GM18873 (cell line): ENCODE results near the gene FAM200C.

ENCODE experiments used
- ATAC-seq: cut with Tn5 transposase; IDR thresholded peaks from one replicate; pipeline ENCODE4 v1.9.1; 2021; ENCODE audit warnings: mild to moderate bottlenecking, moderate library complexity, moderate number of reproducible peaks; ENCODE audit not compliant: unreplicated experiment, low FRiP score

FAM200C gene

DNA sequence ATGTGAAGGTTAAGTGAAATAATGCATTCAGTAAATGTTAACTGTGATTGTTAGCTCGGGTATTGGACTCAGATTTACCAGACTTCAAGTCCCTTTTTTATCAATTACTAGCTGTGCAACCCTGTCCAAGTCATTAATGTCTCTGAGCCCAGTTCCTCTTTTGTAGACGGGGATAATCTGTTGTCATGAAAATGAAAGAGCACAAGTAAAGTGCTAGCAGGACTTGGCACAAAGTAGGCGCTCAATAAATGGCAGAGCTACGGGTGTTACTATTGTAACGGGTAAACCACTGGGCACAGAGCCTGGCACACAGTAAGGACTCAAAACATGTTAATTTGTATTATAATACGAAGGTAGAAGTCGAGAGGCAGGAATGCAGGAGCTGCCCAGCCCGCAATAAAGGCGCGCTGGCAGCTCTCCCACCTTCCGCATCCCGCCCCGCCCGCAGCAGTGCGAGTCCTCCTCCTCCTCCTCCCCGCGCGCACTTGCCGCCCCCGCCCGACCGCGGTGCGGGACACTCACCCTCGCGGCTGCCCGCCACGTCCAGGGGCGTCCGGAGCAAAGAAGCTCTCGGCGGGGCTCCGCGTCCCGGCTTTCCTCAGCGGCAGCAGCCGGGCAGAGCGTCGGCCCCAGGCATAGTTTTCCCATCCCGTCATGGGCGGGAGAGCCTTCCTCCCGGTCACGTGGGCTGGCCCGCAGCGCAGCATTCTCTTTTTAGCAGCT is 29.7 kb downstream of the FAM200C start, which contains the start of gene C1QTNF2:
TSS of gene C1QTNF2 (minus strand) at position 637 of the 723 bp plus-strand sequence. CDS start 15,615 bp downstream, outside the sequence.
- no peak for ATAC-seq

DNA sequence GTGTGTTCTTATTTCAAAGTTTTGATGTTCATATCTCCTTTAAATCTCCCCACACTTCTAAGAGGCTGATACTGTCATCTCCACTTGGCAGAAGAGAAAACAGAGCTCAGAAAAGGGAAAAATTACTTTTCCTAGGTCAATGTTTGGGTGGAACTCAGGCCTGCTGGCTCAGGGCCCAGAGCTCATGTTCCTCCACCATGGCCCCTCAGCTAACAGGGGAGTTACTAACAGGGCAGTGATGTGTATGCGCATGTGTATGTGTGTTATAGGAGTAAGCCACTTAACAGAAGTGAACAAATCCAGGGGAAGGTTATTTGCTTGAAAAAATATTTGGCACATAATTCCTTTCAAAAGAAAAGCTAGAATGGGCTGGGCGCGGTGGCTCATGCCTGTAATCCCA is 32.0 kb downstream of the FAM200C start:
- no peak for ATAC-seq

DNA sequence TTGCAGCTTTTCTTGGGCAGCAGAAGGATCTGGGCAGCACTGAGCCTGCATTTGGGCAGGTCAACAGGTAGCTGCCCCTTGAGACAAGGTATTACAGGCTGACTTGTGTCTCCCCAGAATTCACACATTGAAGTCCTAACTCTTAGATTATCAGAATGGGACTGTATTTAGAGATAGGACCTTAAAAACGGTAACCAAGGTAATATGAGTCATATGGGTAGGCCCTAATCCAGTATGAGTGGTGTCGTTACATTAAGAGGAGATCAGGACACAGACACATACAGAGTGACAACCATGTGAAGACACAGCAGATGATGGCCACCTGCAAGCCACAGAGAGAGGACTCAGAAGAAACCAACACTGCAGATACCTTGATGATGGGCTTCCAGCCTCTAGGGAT is 32.6 kb downstream of the FAM200C start:
- ATAC-seq = no peak

- no peak for ATAC-seq
These were observed 33.6 kb downstream of the FAM200C start for GRCh38 chr5:160366230-160366629.

DNA sequence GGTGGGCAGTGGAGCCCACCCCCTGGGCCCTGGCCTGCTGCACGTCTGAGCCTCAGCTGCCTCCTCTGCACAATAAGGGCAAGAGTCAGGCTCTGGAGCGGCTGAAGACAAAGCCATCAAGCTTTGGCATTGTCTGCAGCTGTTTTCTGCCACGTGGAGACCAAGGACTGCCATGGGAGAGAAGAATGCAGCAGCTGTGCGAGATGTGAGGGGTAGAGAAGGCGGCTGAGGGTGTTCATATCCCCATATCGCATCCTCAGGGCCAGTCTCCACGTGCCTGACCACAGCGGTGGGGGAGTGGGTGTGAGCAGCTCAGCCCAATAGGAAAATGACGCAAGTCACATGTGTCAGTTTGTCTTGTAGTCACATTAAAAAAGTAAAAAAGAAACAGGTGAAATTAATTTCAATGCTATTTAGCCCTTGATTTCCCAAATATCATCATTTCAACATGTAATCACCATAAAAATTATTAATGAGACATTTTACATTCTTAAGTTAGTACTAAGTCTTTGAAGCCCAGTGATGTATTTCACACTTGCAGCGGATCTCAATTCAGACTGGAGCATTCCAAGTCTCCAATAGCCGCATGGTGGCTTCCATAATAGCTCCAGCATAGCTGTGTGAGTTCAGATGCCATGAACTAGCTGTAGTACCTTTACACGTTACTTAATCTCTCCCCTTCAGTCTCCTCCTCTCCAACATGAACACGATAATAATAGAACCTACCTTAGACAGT is 36.0 kb downstream of the FAM200C start:
- ATAC-seq = no peak

- no peak for ATAC-seq
These were observed 36.6 kb downstream of the FAM200C start for GRCh38 chr5:160363211-160363610.

- no peak for ATAC-seq
These were observed 38.1 kb downstream of the FAM200C start for GRCh38 chr5:160361624-160362228.

DNA sequence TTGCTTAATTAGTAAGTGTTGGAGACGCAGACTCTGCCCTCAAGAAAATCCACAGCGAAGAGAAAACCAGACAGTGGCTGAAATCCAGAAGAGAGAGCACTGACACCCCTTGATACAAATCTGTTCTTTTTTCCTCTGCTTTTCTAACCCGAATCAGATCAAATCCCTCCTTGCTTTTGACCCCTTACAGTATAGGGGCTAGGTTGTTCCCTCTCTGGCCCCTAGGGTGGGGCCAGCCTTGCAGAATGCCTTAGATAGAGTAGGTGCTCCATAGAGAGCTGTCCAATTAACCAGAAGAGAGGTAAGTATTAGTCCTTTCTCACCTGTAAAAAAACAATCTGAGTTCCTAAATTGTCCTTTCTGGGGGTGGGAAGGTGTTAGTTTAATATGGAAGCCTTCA is 39.5 kb downstream of the FAM200C start:
- no peak for ATAC-seq

DNA sequence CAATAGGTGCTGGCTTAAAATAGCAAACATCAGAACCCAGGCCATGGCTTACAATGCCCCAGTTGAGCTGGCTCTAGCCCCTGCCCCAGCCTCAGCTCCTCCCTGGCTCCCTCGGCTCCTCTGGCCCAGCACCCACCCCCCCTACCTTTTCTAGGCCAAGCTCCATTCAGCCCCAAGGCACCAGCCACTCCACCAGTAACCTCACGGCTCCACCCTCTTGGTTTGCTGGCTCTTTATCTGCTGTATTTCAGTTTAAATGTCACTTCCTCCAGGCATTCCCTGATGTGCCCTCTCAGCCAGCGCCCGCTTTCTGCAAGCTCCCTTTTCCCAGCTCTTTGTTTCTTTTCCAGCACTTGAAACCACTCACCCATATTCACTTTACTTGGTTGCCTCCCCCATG is 40.0 kb downstream of the FAM200C start:
- ATAC-seq = no peak

GRCh38 chr5:160359242-160359641 is 40.6 kb downstream of the FAM200C start:
- ATAC-seq = no peak

DNA sequence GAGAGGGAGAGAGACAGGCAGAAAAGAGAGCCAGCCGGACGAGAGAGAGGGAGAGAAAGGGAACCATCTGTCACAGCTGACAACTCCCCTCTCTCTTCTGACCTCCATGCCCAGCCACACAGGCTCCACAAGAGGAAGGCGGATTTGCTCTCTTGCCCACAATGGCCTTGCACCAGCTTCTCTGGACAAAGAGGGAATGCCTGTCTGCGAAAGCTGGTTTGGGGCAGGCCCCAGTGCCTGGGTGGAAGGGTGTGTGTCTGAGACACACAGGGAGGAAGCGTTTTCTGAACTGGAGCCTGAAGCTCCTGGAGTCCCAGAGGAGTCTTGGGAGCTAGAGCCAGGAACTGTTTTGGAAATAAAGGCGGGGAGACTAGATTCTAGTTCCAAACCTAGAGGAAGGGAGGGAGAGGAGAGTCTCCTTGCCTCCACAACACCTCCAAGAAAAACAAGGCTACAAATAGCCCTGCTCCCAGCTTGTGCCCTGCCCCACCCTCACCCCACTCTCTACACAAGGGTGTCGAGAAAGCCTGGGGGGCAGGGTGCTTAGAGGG is 41.9 kb downstream of the FAM200C start:
- no peak for ATAC-seq

GRCh38 chr5:160357394-160357793 is 42.5 kb downstream of the FAM200C start:
- ATAC-seq = no peak

- no peak for ATAC-seq
These were observed 43.1 kb downstream of the FAM200C start for GRCh38 chr5:160356550-160357347.

- no peak for ATAC-seq
These were observed 45.2 kb downstream of the FAM200C start for GRCh38 chr5:160354666-160355065.

DNA sequence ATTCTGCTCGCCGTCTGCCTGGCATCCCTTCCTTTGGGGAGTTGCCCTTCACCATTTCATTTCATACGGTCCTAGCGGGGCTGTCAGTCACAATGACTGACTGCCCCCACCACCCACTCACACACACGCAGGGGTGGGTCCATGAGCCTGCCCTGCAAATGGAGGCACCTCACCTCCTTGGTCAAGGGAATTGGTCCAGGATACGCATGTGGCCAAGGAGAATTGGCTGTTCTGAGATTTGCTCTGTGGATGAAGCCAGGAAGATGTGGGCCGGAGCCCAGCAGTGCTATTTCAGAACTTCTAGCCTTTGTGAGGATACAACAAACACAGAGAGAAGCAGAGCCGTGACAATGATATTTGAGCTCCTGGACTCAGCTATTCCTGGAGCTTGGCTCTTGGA is 46.5 kb downstream of the FAM200C start:
- no peak for ATAC-seq

DNA sequence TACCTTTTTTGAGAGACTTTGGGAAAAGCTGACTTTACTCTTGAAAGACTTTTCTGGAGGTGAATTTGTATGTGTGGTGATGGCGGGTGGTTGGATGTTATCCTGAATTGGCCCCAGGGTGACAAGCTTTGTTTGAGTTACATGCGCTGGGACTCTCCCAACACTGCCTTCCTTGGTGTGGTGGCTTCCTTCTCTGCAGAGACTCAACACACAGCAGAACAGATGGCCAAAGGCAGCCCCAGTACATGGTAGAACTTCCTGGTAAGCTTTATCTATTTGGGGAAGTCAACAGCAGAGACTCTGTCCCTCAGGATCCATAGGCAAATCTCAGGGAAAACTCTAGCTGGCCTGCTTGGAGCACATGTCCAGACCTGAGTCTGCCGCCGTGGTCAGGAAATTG is 47.5 kb downstream of the FAM200C start:
- no peak for ATAC-seq

DNA sequence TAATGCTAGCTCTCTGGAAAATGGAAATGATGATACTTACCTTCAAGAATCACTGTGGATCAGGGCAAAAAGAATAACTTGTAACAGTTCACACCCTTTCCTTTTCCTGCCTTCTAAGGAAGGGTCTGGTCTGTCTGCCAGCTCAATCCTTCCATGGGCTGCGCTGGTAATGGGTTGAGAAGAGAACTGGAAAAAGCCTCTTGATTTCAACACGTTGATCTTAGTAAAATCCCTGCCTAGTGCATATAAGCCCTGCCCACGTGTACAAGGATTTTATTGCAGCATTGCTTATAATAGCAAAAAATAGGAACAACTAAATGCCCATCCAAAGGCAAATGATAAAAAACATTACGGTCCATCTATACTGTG is 49.9 kb downstream of the FAM200C start:
- ATAC-seq = no peak

- no peak for ATAC-seq
These were observed 50.5 kb downstream of the FAM200C start for GRCh38 chr5:160349249-160349934.

DNA sequence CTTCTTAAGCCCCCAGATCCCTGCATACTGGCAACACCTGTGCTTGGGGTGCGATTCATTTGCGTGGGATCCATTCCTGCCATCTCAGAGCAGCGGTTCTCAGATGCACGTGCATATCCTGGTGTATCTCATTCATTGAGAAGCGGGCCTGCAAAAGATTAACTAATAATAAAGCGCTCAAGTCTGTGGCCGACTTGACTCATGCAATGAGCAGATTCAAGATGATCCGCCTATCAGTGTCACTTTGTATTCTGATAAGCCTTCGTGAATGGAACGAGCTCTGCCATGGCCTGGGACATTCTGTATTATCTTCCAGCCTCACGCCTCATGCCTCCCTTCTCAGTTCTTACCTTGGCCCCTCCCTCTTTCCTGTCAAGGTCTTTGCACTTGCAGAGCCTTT is 51.8 kb downstream of the FAM200C start:
- no peak for ATAC-seq

- ATAC-seq = no peak
These were observed 52.4 kb downstream of the FAM200C start for GRCh38 chr5:160347448-160347847.
